ENCODE data around the gene MAPKAP1. TPM values are rescaled to one million over a fixed set of nuclear protein-coding genes. Genes with fewer than 3 reads are reported as not detected.

The MAPKAP1 gene
- total and polyA plus RNA-seq, 2 experiments from 2014 or later, result 68.5 to 74.5 TPM

- Histone ChIP-seq H3K36me3 (ENCODE audit: low read depth) (no peaks in the 10 kb centered on the region), H2AFZ (no peak overlapping the region), H3K27ac (no peak overlapping the region), H3K4me3 (no peak overlapping the region), H3K9me2 (ENCODE audit: insufficient read depth) (no peaks in the 10 kb centered on the region), H3F3A (ENCODE audit: insufficient read depth) (no peaks in the 10 kb centered on the region), H3K9ac (no peak overlapping the region), H3K79me2 (ENCODE audit: insufficient read depth) (no peaks in the 10 kb centered on the region), H4K20me1 (ENCODE audit: insufficient read depth) (no peaks in the 10 kb centered on the region), H3K27me3 (replicated peaks; ENCODE audit: insufficient read depth) (no peaks in the 10 kb centered on the region), H3K4me1 (ENCODE audit: insufficient read depth) (no peaks in the 10 kb centered on the region), H3K4me2 (ENCODE audit: unreplicated experiment) (no peak overlapping the region), H3K9me3 (ENCODE audit: low read depth) (no peaks in the 10 kb centered on the region)
- DNase-seq, result peak; percentile 8
- 36 to 37% methylated on average over 15 of the region's 15 CpGs for WGBS, 2 experiments (ENCODE audit: low coverage in 1 of 2, low lambda C conversion rate in 2 of 2, missing lambda C conversion rate in 2 of 2)
- in situ Hi-C loops (cut with MboI), result no loop called here
- TF ChIP-seq EZH2 (IDR thresholded peaks at IDR 0.05; ENCODE audit: insufficient read depth, poor library complexity, severe bottlenecking) (no peak), EZH2phosphoT487 (IDR thresholded peaks at IDR 0.05; ENCODE audit: insufficient read depth, low read depth) (no peak)
Measured at GRCh38 chr9:125433461-125434011, 273.5 kb downstream of the MAPKAP1 start.

GRCh38 chr9:125432715-125433385 lies 274.2 kb downstream of the MAPKAP1 start:
- H3K4me2 ChIP-seq (ENCODE audit: unreplicated experiment), result no peak overlapping the region
- no peaks in the 10 kb centered on the region for H3K9me3 ChIP-seq (ENCODE audit: low read depth)
- no peaks in the 10 kb centered on the region for H4K20me1 ChIP-seq (ENCODE audit: insufficient read depth)
- no peaks in the 10 kb centered on the region for H3K27me3 ChIP-seq (replicated peaks; ENCODE audit: insufficient read depth)
- no peak overlapping the region for H3K4me3 ChIP-seq
- H2AFZ ChIP-seq, result no peak overlapping the region
- H3K9me2 ChIP-seq (ENCODE audit: insufficient read depth), result no peaks in the 10 kb centered on the region
- H3K9ac ChIP-seq, result no peak overlapping the region
- DNase-seq, result no peak
- H3F3A ChIP-seq (ENCODE audit: insufficient read depth), result no peaks in the 10 kb centered on the region
- H3K27ac ChIP-seq, result no peak overlapping the region
- WGBS, 2 experiments (ENCODE audit: low coverage in 1 of 2, low lambda C conversion rate in 2 of 2, missing lambda C conversion rate in 2 of 2), result 84 to 86% methylated on average over 12 to 13 of the region's 14 CpGs
- no peaks in the 10 kb centered on the region for H3K36me3 ChIP-seq (ENCODE audit: low read depth)
- no peak for TF ChIP-seq EZH2 (IDR thresholded peaks at IDR 0.05; ENCODE audit: insufficient read depth, poor library complexity, severe bottlenecking)
- no peak for TF ChIP-seq EZH2phosphoT487 (IDR thresholded peaks at IDR 0.05; ENCODE audit: insufficient read depth, low read depth)
- in situ Hi-C loops (cut with MboI), result no loop called here
- H3K79me2 ChIP-seq (ENCODE audit: insufficient read depth), result no peaks in the 10 kb centered on the region
- H3K4me1 ChIP-seq (ENCODE audit: insufficient read depth), result no peaks in the 10 kb centered on the region

- Histone ChIP-seq H3K9me2 (ENCODE audit: insufficient read depth) (no peaks in the 10 kb centered on the region), H3K4me3 (no peak overlapping the region), H3K9ac (no peak overlapping the region), H3K9me3 (ENCODE audit: low read depth) (no peaks in the 10 kb centered on the region), H3K79me2 (ENCODE audit: insufficient read depth) (no peaks in the 10 kb centered on the region), H3K4me1 (ENCODE audit: insufficient read depth) (no peaks in the 10 kb centered on the region), H3F3A (ENCODE audit: insufficient read depth) (no peaks in the 10 kb centered on the region), H2AFZ (no peak overlapping the region), H3K27ac (no peak overlapping the region), H3K4me2 (ENCODE audit: unreplicated experiment) (no peak overlapping the region), H3K36me3 (ENCODE audit: low read depth) (no peaks in the 10 kb centered on the region), H3K27me3 (replicated peaks; ENCODE audit: insufficient read depth) (no peaks in the 10 kb centered on the region), H4K20me1 (ENCODE audit: insufficient read depth) (no peaks in the 10 kb centered on the region)
- DNase-seq, result no peak
- no peak for TF ChIP-seq EZH2phosphoT487 (IDR thresholded peaks at IDR 0.05; ENCODE audit: insufficient read depth, low read depth)
- TF ChIP-seq EZH2 (IDR thresholded peaks at IDR 0.05; ENCODE audit: insufficient read depth, poor library complexity, severe bottlenecking), result no peak
- in situ Hi-C loops (cut with MboI), result no loop called here
- 74 to 78% methylated on average over 10 to 12 of the region's 12 CpGs for WGBS, 2 experiments (ENCODE audit: low coverage in 1 of 2, low lambda C conversion rate in 2 of 2, missing lambda C conversion rate in 2 of 2)
Measured at GRCh38 chr9:125431741-125432271, 275.2 kb downstream of the MAPKAP1 start.

GRCh38 chr9:125431012-125431305 lies 276.0 kb downstream of the MAPKAP1 start:
- Histone ChIP-seq H3K27ac (no peak overlapping the region), H3K9ac (no peak overlapping the region), H2AFZ (no peak overlapping the region), H4K20me1 (ENCODE audit: insufficient read depth) (no peaks in the 10 kb centered on the region), H3K9me3 (ENCODE audit: low read depth) (no peaks in the 10 kb centered on the region), H3K4me2 (ENCODE audit: unreplicated experiment) (no peak overlapping the region), H3K4me3 (no peak overlapping the region), H3K27me3 (replicated peaks; ENCODE audit: insufficient read depth) (no peaks in the 10 kb centered on the region), H3F3A (ENCODE audit: insufficient read depth) (no peaks in the 10 kb centered on the region), H3K79me2 (ENCODE audit: insufficient read depth) (no peaks in the 10 kb centered on the region), H3K36me3 (ENCODE audit: low read depth) (no peaks in the 10 kb centered on the region), H3K9me2 (ENCODE audit: insufficient read depth) (no peaks in the 10 kb centered on the region), H3K4me1 (ENCODE audit: insufficient read depth) (no peaks in the 10 kb centered on the region)
- TF ChIP-seq EZH2 (IDR thresholded peaks at IDR 0.05; ENCODE audit: insufficient read depth, poor library complexity, severe bottlenecking) (no peak), EZH2phosphoT487 (IDR thresholded peaks at IDR 0.05; ENCODE audit: insufficient read depth, low read depth) (no peak)
- no peak for DNase-seq
- in situ Hi-C loops (cut with MboI), result no loop called here
- 89 to 92% methylated on average over 3 of the region's 3 CpGs for WGBS, 2 experiments (ENCODE audit: low coverage in 1 of 2, low lambda C conversion rate in 2 of 2, missing lambda C conversion rate in 2 of 2)

All from GM23248 (cell line).